SKM-1 treated with dmso at 0.1 percent for 144 hours (cell line): Measurements from ENCODE around the gene EXOSC9.

Experiments
- DNase-seq: peaks from one replicate; lab custom pipeline; 2025; ENCODE audit not compliant: unreplicated experiment; lab: John Stamatoyannopoulos, UW

The EXOSC9 gene

GRCh38 chr4:121788896-121789295 lies 12.2 kb upstream of the EXOSC9 start:
- DNase-seq = no peak

GRCh38 chr4:121789455-121789854 lies 11.7 kb upstream of the EXOSC9 start:
- no peak for DNase-seq

- DNase-seq = no peak
These were observed 10.9 kb upstream of the EXOSC9 start for GRCh38 chr4:121789960-121790829.

- DNase-seq = no peak
These were observed 10.1 kb upstream of the EXOSC9 start for GRCh38 chr4:121790976-121791375.

- no peak for DNase-seq
These were observed 9.6 kb upstream of the EXOSC9 start for GRCh38 chr4:121791481-121791880.

GRCh38 chr4:121792966-121793365 lies 8.2 kb upstream of the EXOSC9 start:
- no peak for DNase-seq

GRCh38 chr4:121794505-121795188 lies 6.5 kb upstream of the EXOSC9 start:
- DNase-seq = no peak

- DNase-seq = no peak
These were observed 4.8 kb upstream of the EXOSC9 start for GRCh38 chr4:121796283-121796682.

- DNase-seq = no peak
These were observed 1.8 kb upstream of the EXOSC9 start for GRCh38 chr4:121799208-121799823.

GRCh38 chr4:121799867-121800501 lies 1.1 kb upstream of the EXOSC9 start:
- no peak for DNase-seq

GRCh38 chr4:121800638-121800960 lies 524 bp upstream of the EXOSC9 start:
- peak; percentile 53 for DNase-seq

GRCh38 chr4:121801715-121802075 lies 572 bp downstream of the EXOSC9 start:
- no peak for DNase-seq

GRCh38 chr4:121806411-121806810 lies 5.3 kb downstream of the EXOSC9 start:
- DNase-seq = no peak

GRCh38 chr4:121811122-121811521 lies 10.0 kb downstream of the EXOSC9 start:
- DNase-seq = no peak

GRCh38 chr4:121814756-121815155 lies 13.6 kb downstream of the EXOSC9 start:
- DNase-seq = no peak

- DNase-seq = no peak
These were observed 15.9 kb downstream of the EXOSC9 start for GRCh38 chr4:121817006-121817405.

- DNase-seq = no peak
These were observed 16.6 kb downstream of the EXOSC9 start for GRCh38 chr4:121817701-121818100.

GRCh38 chr4:121818215-121818614 lies 17.1 kb downstream of the EXOSC9 start:
- DNase-seq = no peak

- no peak for DNase-seq
These were observed 18.3 kb downstream of the EXOSC9 start for GRCh38 chr4:121819216-121819965.

- DNase-seq = no peak
These were observed 20.9 kb downstream of the EXOSC9 start for GRCh38 chr4:121822047-121822446.
